NCI-H82 (cell line): ENCODE measurements around the gene BCAR3.
"Not testable (repeated sequence)": the region's sequence is repeated elsewhere in the genome, so short reads cannot be mapped to it uniquely, and the experiment has no call there.

ENCODE experiments used
- DNase-seq: peaks from one replicate; lab custom pipeline; 2025; lab: John Stamatoyannopoulos, UW

Gene BCAR3

GRCh38 chr1:93668951-93669350 lies 12.7 kb downstream of the BCAR3 start:
- no peak for DNase-seq

- DNase-seq, result no peak
Measured at GRCh38 chr1:93668121-93668520, 13.5 kb downstream of the BCAR3 start.

GRCh38 chr1:93667642-93668041 lies 14.0 kb downstream of the BCAR3 start:
- DNase-seq, result no peak

GRCh38 chr1:93666613-93667384 lies 14.8 kb downstream of the BCAR3 start:
- DNase-seq, result peak; percentile 55

- DNase-seq, result no peak
Measured at GRCh38 chr1:93665015-93665414, 16.6 kb downstream of the BCAR3 start.

GRCh38 chr1:93663208-93663614 lies 18.4 kb downstream of the BCAR3 start:
- DNase-seq, result no peak

GRCh38 chr1:93662481-93663207 lies 19.0 kb downstream of the BCAR3 start:
- DNase-seq, result no peak

GRCh38 chr1:93661829-93662474 lies 19.7 kb downstream of the BCAR3 start:
- no peak for DNase-seq

GRCh38 chr1:93661341-93661740 lies 20.3 kb downstream of the BCAR3 start:
- DNase-seq, result not testable (repeated sequence)

- no peak for DNase-seq
Measured at GRCh38 chr1:93659822-93660503, 21.7 kb downstream of the BCAR3 start.

GRCh38 chr1:93658188-93658587 lies 23.4 kb downstream of the BCAR3 start:
- no peak for DNase-seq

GRCh38 chr1:93656491-93656890 lies 25.1 kb downstream of the BCAR3 start:
- peak; percentile 7 for DNase-seq

GRCh38 chr1:93653656-93654055 lies 28.0 kb downstream of the BCAR3 start:
- no peak for DNase-seq

- no peak for DNase-seq
Measured at GRCh38 chr1:93652323-93652949, 29.2 kb downstream of the BCAR3 start.

- no peak for DNase-seq
Measured at GRCh38 chr1:93651695-93652094, 29.9 kb downstream of the BCAR3 start.

GRCh38 chr1:93650159-93650558 lies 31.5 kb downstream of the BCAR3 start:
- not testable (repeated sequence) for DNase-seq

- DNase-seq, result no peak
Measured at GRCh38 chr1:93649231-93649630, 32.4 kb downstream of the BCAR3 start.

- DNase-seq, result no peak
Measured at GRCh38 chr1:93648656-93649055, 33.0 kb downstream of the BCAR3 start.

GRCh38 chr1:93641527-93641926 lies 40.1 kb downstream of the BCAR3 start:
- DNase-seq, result no peak

GRCh38 chr1:93640656-93641440 lies 40.8 kb downstream of the BCAR3 start:
- no peak for DNase-seq

- no peak for DNase-seq
Measured at GRCh38 chr1:93638981-93639380, 42.7 kb downstream of the BCAR3 start.
